HK-2 (cell line): ENCODE measurements around the gene DIAPH3.

ENCODE experiments used
- DNase-seq: peaks from one replicate; pipeline ENCODE4 v3.0.0-alpha.2; 2018; ENCODE audit not compliant: unreplicated experiment

Gene DIAPH3

GRCh38 chr13:60026286-60026685 lies 137.4 kb downstream of the DIAPH3 start:
- no peak for DNase-seq

GRCh38 chr13:60020288-60020687 lies 143.4 kb downstream of the DIAPH3 start:
- DNase-seq = no peak

GRCh38 chr13:60019119-60019993 lies 144.4 kb downstream of the DIAPH3 start:
- DNase-seq = no peak

- DNase-seq = no peak
Measured at GRCh38 chr13:60018536-60018935, 145.2 kb downstream of the DIAPH3 start.

- no peak for DNase-seq
Measured at GRCh38 chr13:60016229-60016628, 147.5 kb downstream of the DIAPH3 start.

GRCh38 chr13:60013166-60013565 lies 150.6 kb downstream of the DIAPH3 start:
- DNase-seq = no peak

- DNase-seq = no peak
Measured at GRCh38 chr13:60012488-60012887, 151.2 kb downstream of the DIAPH3 start.

GRCh38 chr13:60009300-60010253 lies 154.2 kb downstream of the DIAPH3 start:
- DNase-seq = no peak

- no peak for DNase-seq
Measured at GRCh38 chr13:60001889-60002288, 161.8 kb downstream of the DIAPH3 start.

- DNase-seq = no peak
Measured at GRCh38 chr13:60000976-60001375, 162.8 kb downstream of the DIAPH3 start.

- DNase-seq = no peak
Measured at GRCh38 chr13:60000081-60000480, 163.6 kb downstream of the DIAPH3 start.

- no peak for DNase-seq
Measured at GRCh38 chr13:59997976-59998375, 165.8 kb downstream of the DIAPH3 start.

GRCh38 chr13:59996461-59996980 lies 167.2 kb downstream of the DIAPH3 start:
- no peak for DNase-seq

GRCh38 chr13:59991395-59991794 lies 172.3 kb downstream of the DIAPH3 start:
- no peak for DNase-seq

- DNase-seq = no peak
Measured at GRCh38 chr13:59982631-59983382, 180.9 kb downstream of the DIAPH3 start.

GRCh38 chr13:59979589-59979988 lies 184.1 kb downstream of the DIAPH3 start:
- DNase-seq = no peak

GRCh38 chr13:59978862-59979261 lies 184.9 kb downstream of the DIAPH3 start:
- DNase-seq = no peak

GRCh38 chr13:59976856-59977255 lies 186.9 kb downstream of the DIAPH3 start:
- no peak for DNase-seq

GRCh38 chr13:59975807-59976435 lies 187.8 kb downstream of the DIAPH3 start:
- DNase-seq = no peak

- DNase-seq = no peak
Measured at GRCh38 chr13:59970847-59971246, 192.9 kb downstream of the DIAPH3 start.

GRCh38 chr13:59963827-59964226 lies 199.9 kb downstream of the DIAPH3 start:
- no peak for DNase-seq
